Panc1 (cell line): ENCODE data around the gene LMO4. TPM values are rescaled to one million over a fixed set of nuclear protein-coding genes. Genes with fewer than 3 reads are reported as not detected.

Experiments
- ATAC-seq: fragments of 200-7000 bp; cut with Tn5 transposase; 2 replicates; pipeline ENCODE4 v1.9.1; 2020; ENCODE audit warnings: mild to moderate bottlenecking, moderate library complexity
- Bru-seq: library from RNA; stranded (reverse); fragments of 400-500 nt; gene quantifications from one replicate; lab custom pipeline; 2021; lab: Mats Ljungman, UMichigan
- BruChase-seq, 2 experiments: library from RNA; stranded (reverse); fragments of 400-500 nt; gene quantifications; one replicate each; lab custom pipeline; 2021; lab: Mats Ljungman, UMichigan
- BruUV-seq: library from RNA; stranded (reverse); fragments of 400-500 nt; replicated peaks from 2 replicates; lab custom pipeline; 2021; lab: Mats Ljungman, UMichigan
- CTCF ChIA-PET: fragments of 300-600 bp; sonication (Branson Sonifier 250); formaldehyde crosslinking; loops from one replicate; lab custom pipeline; 2022; ENCODE audit warnings: antibody characterized with exemption; lab: Charles Lee
- POLR2A ChIA-PET: fragments of 300-600 bp; sonication (Branson Sonifier 250); formaldehyde crosslinking; loops from one replicate; lab custom pipeline; 2022; ENCODE audit warnings: antibody characterized with exemption; lab: Charles Lee
- DNase-seq: peaks from one replicate; pipeline ENCODE4 v3.0.0-alpha.2; 2010; ENCODE audit warnings: low read depth, low spot score
- H3K27ac ChIP-seq: 2 replicates; pipeline ENCODE4 v1.5.1; 2011; ENCODE audit warnings: mild to moderate bottlenecking, low read length, inconsistent platforms
- H3K27me3 ChIP-seq: fragments of 200-500 bp; sonication (Bioruptor generic); 2 replicates; pipeline ENCODE4 v1.6.0; 2014; ENCODE audit warnings: low read length, inconsistent platforms; ENCODE audit not compliant: control insufficient read depth, insufficient read depth
- H3K36me3 ChIP-seq: fragments of 200-500 bp; sonication (Bioruptor generic); 2 replicates; pipeline ENCODE4 v1.5.1; 2014; ENCODE audit warnings: inconsistent platforms, mild to moderate bottlenecking, low read length, moderate library complexity; ENCODE audit not compliant: control insufficient read depth, insufficient read depth
- H3K4me1 ChIP-seq: 2 replicates; pipeline ENCODE4 v1.5.1; 2011; ENCODE audit warnings: inconsistent platforms, mild to moderate bottlenecking, low read length, moderate library complexity; ENCODE audit not compliant: control insufficient read depth, insufficient read depth
- H3K4me3 ChIP-seq, 2 experiments: 2 replicates each; pipeline ENCODE4 v1.5.1; 2011 to 2012; ENCODE audit warnings: low read depth in 2 of 2, low read length in 2 of 2, mild to moderate bottlenecking in 2 of 2, inconsistent platforms in 1 of 2, moderate library complexity in 1 of 2
- H3K9me3 ChIP-seq: fragments of 200-500 bp; sonication (Bioruptor generic); 2 replicates; pipeline ENCODE4 v1.5.1; 2014; ENCODE audit warnings: low read depth, mild to moderate bottlenecking, inconsistent platforms, low read length, moderate library complexity; ENCODE audit not compliant: control insufficient read depth, insufficient read depth
- CTCF ChIP-seq: fragments of 450-650 bp; IDR thresholded peaks from 2 replicates; pipeline ENCODE4 v1.5.1; 2017; ENCODE audit warnings: mild to moderate bottlenecking
- POLR2AphosphoS5 ChIP-seq: IDR thresholded peaks from 2 replicates; pipeline ENCODE4 v1.6.1; 2012; ENCODE audit warnings: mild to moderate bottlenecking, low read depth, low read length, moderate library complexity
- REST ChIP-seq, 2 experiments: IDR thresholded peaks; 2 replicates each; pipeline ENCODE4 v1.6.1; 2011 to 2012; ENCODE audit warnings: low read depth in 2 of 2, control low read depth in 1 of 2, low read length in 1 of 2, mild to moderate bottlenecking in 1 of 2, moderate library complexity in 1 of 2; ENCODE audit not compliant: insufficient read depth in 1 of 2
- SIN3A ChIP-seq: IDR thresholded peaks from 2 replicates; pipeline ENCODE4 v1.6.1; 2012; ENCODE audit warnings: low read depth, mild to moderate bottlenecking, low read length, moderate library complexity, borderline replicate concordance; ENCODE audit not compliant: insufficient read depth
- TCF7L2 ChIP-seq: IDR thresholded peaks from 2 replicates; pipeline ENCODE4 v1.6.1; 2011; ENCODE audit warnings: mild to moderate bottlenecking, low read depth, low read length, inconsistent platforms
- in situ Hi-C: cut with HindIII; loops from 2 replicates; pipeline ENCODE4 v1.10.0; 2016; ENCODE audit warnings: low sequenced_read_pairs, low pct_unique_long_range_greater_than_20kb
- intact Hi-C: fragments of 100-400 bp; cut with micrococcal nuclease; formaldehyde crosslinking; loops from one replicate; pipeline ENCODE4 v1.10.0; 2022; ENCODE audit not compliant: unreplicated experiment
- long read RNA-seq: library from polyadenylated mRNA; unstranded; transcript quantifications from one replicate; pipeline ENCODE4 v2.0.0, GENCODE V29; 2021; ENCODE audit not compliant: unreplicated experiment
- polyA plus RNA-seq: library from polyadenylated mRNA; unstranded; fragments of >200 nt; gene quantifications from one replicate; pipeline ENCODE4 v1.2.1, GENCODE V29; 2012; ENCODE audit warnings: missing spikeins; ENCODE audit not compliant: insufficient read length
- total RNA-seq: library from RNA; stranded (reverse); gene quantifications from one replicate; pipeline ENCODE4 v1.2.1, GENCODE V29; 2021; ENCODE audit not compliant: unreplicated experiment

LMO4 gene
- 38.3 TPM for total RNA-seq
- polyA plus RNA-seq: 37.9 TPM
- percentile 84 among the genes with signal in this experiment for Bru-seq, nascent RNA
- percentile 74 among the genes with signal in this experiment for BruChase-seq, experiment 1, labeled RNA remaining after a 2-hour chase
- BruChase-seq, experiment 2, labeled RNA remaining after a 6-hour chase: percentile 78 among the genes with signal in this experiment
- long read RNA-seq, full-length matches to known transcripts: 6 of 34 reads
- long read RNA-seq, partial matches to known transcripts: 3 of 34 reads
- long read RNA-seq, other reads (novel, unspliced or antisense): 25 of 34 reads

- ATAC-seq (peak; percentile 95), DNase-seq (peak; percentile 90)
- Histone ChIP-seq H3K4me3 (peak within 1 kb of the TSS; percentile 86 to 87), H3K9me3 (no peaks in the 10 kb centered on the region), H3K4me1 (peaks cover 36% of the 10 kb centered on the region), H3K27me3 (no peaks in the 10 kb centered on the region), H3K36me3 (no peaks in the 10 kb centered on the region; the same call in 1 of the 2 replicates), H3K27ac (peak within 1 kb of the TSS; percentile 96)
- peak; percentile 75 for TF ChIP-seq POLR2AphosphoS5
- no peak for TF ChIP-seq REST (IDR thresholded peaks at IDR 0.05; ENCODE audit: insufficient read depth in 1 of 2, low read depth in 2 of 2, low read length in 1 of 2)
- peak; percentile 77 for TF ChIP-seq SIN3A
- no peak for TF ChIP-seq CTCF
- peak; percentile 83 for TF ChIP-seq TCF7L2
- ChIA-PET POLR2A (interaction anchor here (0.6 kb wide), 1 partner anchor 298 kb away, joined by 5 read pairs; no protein-coding TSS in a partner anchor), CTCF (interaction anchor here (0.6 to 0.7 kb wide), 4 partner anchors 36 to 1169 kb away, joined by 4 to 5 read pairs (median 5); no protein-coding TSS in a partner anchor)
- BruUV-seq: no TSS peak
- in situ Hi-C loops: no loop called here
- intact Hi-C loops: loop anchor here (10.0 kb wide), 1 partner anchor 194 kb away; no protein-coding TSS in a partner anchor
Measured at GRCh38 chr1:87328272-87329050, at the start of gene LMO4. TSS of gene LMO4 (plus strand) at chr1:87328880. CDS start at chr1:87332016, 3,136 bp downstream.

- Histone ChIP-seq H3K27me3 (peaks cover 13% of the 10 kb centered on the region), H3K36me3 (no peaks in the 10 kb centered on the region), H3K4me1 (no peaks in the 10 kb centered on the region), H3K27ac (no peak overlapping the region), H3K9me3 (no peaks in the 10 kb centered on the region), H3K4me3 (no peak overlapping the region)
- intact Hi-C loops: no loop called here
- ChIA-PET CTCF (no interaction called here), POLR2A (no interaction called here)
- DNase-seq: no peak
- TF ChIP-seq TCF7L2: no peak
- TF ChIP-seq REST (IDR thresholded peaks at IDR 0.05; ENCODE audit: insufficient read depth in 1 of 2, low read depth in 2 of 2, low read length in 1 of 2): no peak
- TF ChIP-seq CTCF: no peak
- no peak for TF ChIP-seq SIN3A
- TF ChIP-seq POLR2AphosphoS5: no peak
- no TSS peak for BruUV-seq
- ATAC-seq: no peak
- in situ Hi-C loops: no loop called here
Measured at GRCh38 chr1:87279536-87279875, 49.2 kb upstream of the LMO4 start.
